Activated CD8-positive, alpha-beta memory T cell treated with anti-CD3 and anti-CD28 coated beads, Interleukin-2, amount 10 ng/mL, durations not matched to agents 7 days and 5 days (primary cell): ENCODE measurements around the gene PDE3B. TPM values are rescaled to one million over a fixed set of nuclear protein-coding genes. Genes with fewer than 3 reads are reported as not detected.
"Not testable (repeated sequence)": the region's sequence is repeated elsewhere in the genome, so short reads cannot be mapped to it uniquely, and the experiment has no call there.

Source experiments
- ATAC-seq: fragments of 150-1000 bp; cut with Tn5 transposase; one replicate; pipeline ENCODE4 v1.10.0; 2021; ENCODE audit warnings: moderate library complexity
- CTCF ChIA-PET: fragments of 350-600 bp; sonication (Branson Sonifier 250); formaldehyde crosslinking; loops from one replicate; lab custom pipeline; 2021; ENCODE audit warnings: antibody characterized with exemption; lab: Charles Lee
- DNase-seq: peaks from one replicate; pipeline ENCODE4 v3.0.0-alpha.2; 2020
- H3K27ac Mint-ChIP-seq: one replicate; pipeline ENCODE4 v1.8.0; 2021; ENCODE audit warnings: mild to moderate bottlenecking, mixed read lengths
- H3K27me3 Mint-ChIP-seq: one replicate; pipeline ENCODE4 v1.8.0; 2021; ENCODE audit warnings: mixed read lengths
- H3K36me3 Mint-ChIP-seq: one replicate; pipeline ENCODE4 v1.8.0; 2021; ENCODE audit warnings: mild to moderate bottlenecking, mixed read lengths
- H3K4me1 Mint-ChIP-seq: one replicate; pipeline ENCODE4 v1.8.0; 2021; ENCODE audit warnings: mixed read lengths
- H3K4me3 Mint-ChIP-seq: one replicate; pipeline ENCODE4 v1.8.0; 2021; ENCODE audit warnings: mild to moderate bottlenecking, moderate library complexity, mixed read lengths
- H3K9me3 Mint-ChIP-seq: one replicate; pipeline ENCODE4 v1.8.0; 2022; ENCODE audit warnings: low read depth, mixed read lengths
- total RNA-seq, 2 experiments: library from RNA; stranded (reverse); gene quantifications; one replicate each; pipeline ENCODE4 v1.2.3, GENCODE V29; 2021

Gene PDE3B
- 10 to 100 TPM; 81.3 to 92.2 TPM for total RNA-seq

- Mint-ChIP-seq H3K27ac (peak within 1 kb of the TSS; percentile 89), H3K36me3 (peaks cover 42% of the 10 kb centered on the region), H3K4me1 (peaks cover 46% of the 10 kb centered on the region), H3K9me3 (no peaks in the 10 kb centered on the region), H3K27me3 (no peaks in the 10 kb centered on the region), H3K4me3 (peak within 1 kb of the TSS; percentile 85)
- ATAC-seq: peak; percentile 78
- DNase-seq: peak; percentile 91
- CTCF ChIA-PET: interaction anchor here (0.7 to 4.2 kb wide), 20 partner anchors 9 to 263 kb away, joined by 3 to 43 read pairs (median 4); partner anchors contain the start of gene PSMA1
These were observed at the start of gene PDE3B for GRCh38 chr11:14643697-14644225. TSS of gene PDE3B (plus strand) at chr11:14643804. CDS start at chr11:14644076, 272 bp downstream.

GRCh38 chr11:14595261-14595660, 48.3 kb upstream of the PDE3B start:
- CTCF ChIA-PET, H3K27ac Mint-ChIP-seq, DNase-seq, H3K27me3 Mint-ChIP-seq, H3K4me3 Mint-ChIP-seq, ATAC-seq: not testable (repeated sequence)
- Mint-ChIP-seq H3K4me1 (peaks cover 36% of the 10 kb centered on the region), H3K36me3 (peaks cover 79% of the 10 kb centered on the region), H3K9me3 (peaks cover 28% of the 10 kb centered on the region)

- H3K4me1 Mint-ChIP-seq: peaks cover 8% of the 10 kb centered on the region
- ATAC-seq (no peak), DNase-seq (no peak)
- no peak overlapping the region for H3K27ac Mint-ChIP-seq
- H3K36me3 Mint-ChIP-seq: peaks cover 78% of the 10 kb centered on the region
- CTCF ChIA-PET: no interaction called here
- no peak overlapping the region for H3K4me3 Mint-ChIP-seq
- H3K27me3 Mint-ChIP-seq: no peaks in the 10 kb centered on the region
- H3K9me3 Mint-ChIP-seq: peaks cover 13% of the 10 kb centered on the region
These were observed 35.9 kb upstream of the PDE3B start for GRCh38 chr11:14607713-14608112.

GRCh38 chr11:14609902-14610301, 33.7 kb upstream of the PDE3B start:
- peaks cover 69% of the 10 kb centered on the region for H3K36me3 Mint-ChIP-seq
- ATAC-seq: no peak

GRCh38 chr11:14611939-14612338, 31.7 kb upstream of the PDE3B start:
- no peak for DNase-seq
- Mint-ChIP-seq H3K4me3 (no peak overlapping the region), H3K4me1 (peaks cover 16% of the 10 kb centered on the region), H3K27me3 (no peaks in the 10 kb centered on the region), H3K9me3 (peaks cover 4% of the 10 kb centered on the region), H3K27ac (no peak overlapping the region), H3K36me3 (peaks cover 61% of the 10 kb centered on the region)
- ATAC-seq: peak; percentile 36
- CTCF ChIA-PET: interaction anchor here (0.8 kb wide), 1 partner anchor 28 kb away, joined by 3 read pairs; no protein-coding TSS in a partner anchor

More at GRCh38 chr11:14609902-14610301, 33.7 kb upstream of the PDE3B start:
- Mint-ChIP-seq H3K4me3 (no peak overlapping the region), H3K27me3 (no peaks in the 10 kb centered on the region), H3K9me3 (peaks cover 10% of the 10 kb centered on the region), H3K4me1 (peaks cover 16% of the 10 kb centered on the region), H3K27ac (peak overlapping the region; percentile 35)
- no peak for DNase-seq
- CTCF ChIA-PET: no interaction called here

GRCh38 chr11:14612694-14613093, 30.9 kb upstream of the PDE3B start:
- ATAC-seq (no peak), DNase-seq (no peak)
- H3K4me3 Mint-ChIP-seq: no peak overlapping the region
- H3K36me3 Mint-ChIP-seq: peaks cover 56% of the 10 kb centered on the region
- H3K27me3 Mint-ChIP-seq: no peaks in the 10 kb centered on the region
- H3K9me3 Mint-ChIP-seq: peaks cover 1% of the 10 kb centered on the region
- peaks cover 18% of the 10 kb centered on the region for H3K4me1 Mint-ChIP-seq
- no peak overlapping the region for H3K27ac Mint-ChIP-seq
- CTCF ChIA-PET: no interaction called here

GRCh38 chr11:14614091-14614622, 29.4 kb upstream of the PDE3B start:
- H3K4me3 Mint-ChIP-seq: no peak overlapping the region
- H3K9me3 Mint-ChIP-seq: no peaks in the 10 kb centered on the region
- ATAC-seq: no peak
- H3K27me3 Mint-ChIP-seq: no peaks in the 10 kb centered on the region
- H3K27ac Mint-ChIP-seq: no peak overlapping the region
- H3K4me1 Mint-ChIP-seq: peaks cover 18% of the 10 kb centered on the region
- H3K36me3 Mint-ChIP-seq: peaks cover 56% of the 10 kb centered on the region
- CTCF ChIA-PET: no interaction called here
- DNase-seq: no peak

- H3K4me1 Mint-ChIP-seq: peaks cover 18% of the 10 kb centered on the region
- CTCF ChIA-PET: interaction anchor here (0.6 to 0.9 kb wide), 2 partner anchors 14 to 874 kb away, joined by 3 to 4 read pairs; no protein-coding TSS in a partner anchor
These were observed 26.2 kb upstream of the PDE3B start for GRCh38 chr11:14617241-14618027.

GRCh38 chr11:14618060-14618459, 25.5 kb upstream of the PDE3B start:
- DNase-seq: no peak
- peaks cover 19% of the 10 kb centered on the region for H3K4me1 Mint-ChIP-seq
- H3K27ac Mint-ChIP-seq: no peak overlapping the region
- no peak for ATAC-seq
- H3K4me3 Mint-ChIP-seq: no peak overlapping the region
- H3K9me3 Mint-ChIP-seq: no peaks in the 10 kb centered on the region
- CTCF ChIA-PET: interaction anchor here (0.6 kb wide), 1 partner anchor 875 kb away, joined by 4 read pairs; no protein-coding TSS in a partner anchor
- H3K36me3 Mint-ChIP-seq: peaks cover 39% of the 10 kb centered on the region
- no peaks in the 10 kb centered on the region for H3K27me3 Mint-ChIP-seq

More at GRCh38 chr11:14617241-14618027, 26.2 kb upstream of the PDE3B start:
- peaks cover 37% of the 10 kb centered on the region for H3K36me3 Mint-ChIP-seq
- no peak for ATAC-seq
- H3K27me3 Mint-ChIP-seq: no peaks in the 10 kb centered on the region
- H3K27ac Mint-ChIP-seq: no peak overlapping the region
- H3K9me3 Mint-ChIP-seq: no peaks in the 10 kb centered on the region
- H3K4me3 Mint-ChIP-seq: no peak overlapping the region
- no peak for DNase-seq

GRCh38 chr11:14619603-14620531, 23.7 kb upstream of the PDE3B start:
- ATAC-seq: no peak
- Mint-ChIP-seq H3K36me3 (peaks cover 48% of the 10 kb centered on the region), H3K27me3 (no peaks in the 10 kb centered on the region), H3K4me3 (no peak overlapping the region), H3K4me1 (peaks cover 13% of the 10 kb centered on the region), H3K9me3 (no peaks in the 10 kb centered on the region), H3K27ac (no peak overlapping the region)
- CTCF ChIA-PET: interaction anchor here (5.1 kb wide), 1 partner anchor 287 kb away, joined by 29 read pairs; no protein-coding TSS in a partner anchor
- no peak for DNase-seq

GRCh38 chr11:14622223-14622954, 21.2 kb upstream of the PDE3B start:
- DNase-seq (no peak), ATAC-seq (no peak)
- Mint-ChIP-seq H3K27ac (no peak overlapping the region), H3K27me3 (no peaks in the 10 kb centered on the region), H3K4me1 (peaks cover 25% of the 10 kb centered on the region), H3K36me3 (peaks cover 56% of the 10 kb centered on the region), H3K9me3 (no peaks in the 10 kb centered on the region), H3K4me3 (no peak overlapping the region)
- CTCF ChIA-PET: interaction anchor here (1.0 to 5.1 kb wide), 4 partner anchors 16 to 285 kb away, joined by 4 to 29 read pairs (median 4); no protein-coding TSS in a partner anchor

- Mint-ChIP-seq H3K27me3 (no peaks in the 10 kb centered on the region), H3K27ac (no peak overlapping the region), H3K9me3 (no peaks in the 10 kb centered on the region), H3K4me1 (peaks cover 26% of the 10 kb centered on the region), H3K4me3 (no peak overlapping the region), H3K36me3 (peaks cover 54% of the 10 kb centered on the region)
- DNase-seq (no peak), ATAC-seq (no peak)
- CTCF ChIA-PET: interaction anchor here (1.0 to 5.1 kb wide), 4 partner anchors 15 to 284 kb away, joined by 4 to 29 read pairs (median 4); no protein-coding TSS in a partner anchor
These were observed 20.6 kb upstream of the PDE3B start for GRCh38 chr11:14623036-14623435.
